Measurements from ENCODE around the gene ATP2C2.

GRCh38 chr16:84408314-84408690 lies 40.0 kb downstream of the ATP2C2 start:
- TF ChIP-seq CTCF (IDR thresholded peaks at IDR 0.05 in 2 of 3, conservative IDR thresholded peaks at IDR 0.05 in 1 of 3; ENCODE audit: borderline replicate concordance in 1 of 3, insufficient read depth in 1 of 3, low read depth in 2 of 3, low read length in 2 of 3) = no peak
- no peak for TF ChIP-seq JUND (IDR thresholded peaks at IDR 0.05)
- TF ChIP-seq ZBTB33 (IDR thresholded peaks at IDR 0.05; ENCODE audit: extremely low read depth, insufficient replicate concordance, low read length) = no peak
- TF ChIP-seq SRF (IDR thresholded peaks at IDR 0.05; ENCODE audit: low read depth) = no peak
- no peak for TF ChIP-seq CEBPB (IDR thresholded peaks at IDR 0.05; ENCODE audit: low read depth)
- TF ChIP-seq RAD21 (IDR thresholded peaks at IDR 0.05; ENCODE audit: low read depth) = no peak
- TF ChIP-seq TCF7L2 (IDR thresholded peaks at IDR 0.05; ENCODE audit: borderline replicate concordance, extremely low read depth, insufficient read depth, insufficient read length) = no peak
- TF ChIP-seq YY1 (IDR thresholded peaks at IDR 0.05; ENCODE audit: extremely low read depth, insufficient replicate concordance, low read depth, low read length) = no peak
- no peak for TF ChIP-seq EZH2phosphoT487 (IDR thresholded peaks at IDR 0.05; ENCODE audit: borderline replicate concordance)

Measured in HCT116 (cell line).